Measurements from ENCODE around the gene CTNNA2. TPM values are rescaled to one million over a fixed set of nuclear protein-coding genes. Genes with fewer than 3 reads are reported as not detected.

Gene CTNNA2
- total RNA-seq, 4 donors from 2014 or later = 0.40 to 1.7 (median 1.5) TPM; not detected in 1

DNA sequence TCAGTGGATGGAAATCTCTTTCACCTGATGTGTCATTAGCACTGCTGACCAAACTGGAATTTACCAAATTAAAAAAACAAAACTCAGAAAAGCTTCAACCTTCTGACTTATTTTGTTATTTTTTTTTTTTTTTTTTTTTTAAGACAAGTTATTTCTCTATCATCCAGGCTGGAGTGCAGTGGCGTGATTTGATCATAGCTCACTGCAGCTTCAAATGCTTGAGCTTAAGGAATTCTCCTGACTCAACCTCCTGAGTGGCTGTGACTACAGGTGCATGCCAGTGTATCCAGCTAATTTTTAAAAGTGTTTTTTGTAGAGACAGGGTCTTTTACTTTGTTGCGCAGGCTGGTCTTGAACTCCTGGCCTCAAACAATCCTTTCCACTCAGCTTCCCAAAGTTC is 636.1 kb downstream of the CTNNA2 start:
- Histone ChIP-seq H3K27me3 (no peaks in the 10 kb centered on the region), H3K4me3 (no peak overlapping the region), H3K4me1 (peaks cover 0 to 7% (median 1%) of the 10 kb centered on the region in 4 donors), H3K27ac (no peak overlapping the region), H3K36me3 (no peaks in the 10 kb centered on the region), H3K9me3 (no peaks in the 10 kb centered on the region)
- TF ChIP-seq EP300 (IDR thresholded peaks at IDR 0.05; ENCODE audit: low read depth) (no peak), POLR2AphosphoS5 (IDR thresholded peaks at IDR 0.05) (no peak), POLR2A (IDR thresholded peaks at IDR 0.05) (no peak)
- TF ChIP-seq, protein P1, sequence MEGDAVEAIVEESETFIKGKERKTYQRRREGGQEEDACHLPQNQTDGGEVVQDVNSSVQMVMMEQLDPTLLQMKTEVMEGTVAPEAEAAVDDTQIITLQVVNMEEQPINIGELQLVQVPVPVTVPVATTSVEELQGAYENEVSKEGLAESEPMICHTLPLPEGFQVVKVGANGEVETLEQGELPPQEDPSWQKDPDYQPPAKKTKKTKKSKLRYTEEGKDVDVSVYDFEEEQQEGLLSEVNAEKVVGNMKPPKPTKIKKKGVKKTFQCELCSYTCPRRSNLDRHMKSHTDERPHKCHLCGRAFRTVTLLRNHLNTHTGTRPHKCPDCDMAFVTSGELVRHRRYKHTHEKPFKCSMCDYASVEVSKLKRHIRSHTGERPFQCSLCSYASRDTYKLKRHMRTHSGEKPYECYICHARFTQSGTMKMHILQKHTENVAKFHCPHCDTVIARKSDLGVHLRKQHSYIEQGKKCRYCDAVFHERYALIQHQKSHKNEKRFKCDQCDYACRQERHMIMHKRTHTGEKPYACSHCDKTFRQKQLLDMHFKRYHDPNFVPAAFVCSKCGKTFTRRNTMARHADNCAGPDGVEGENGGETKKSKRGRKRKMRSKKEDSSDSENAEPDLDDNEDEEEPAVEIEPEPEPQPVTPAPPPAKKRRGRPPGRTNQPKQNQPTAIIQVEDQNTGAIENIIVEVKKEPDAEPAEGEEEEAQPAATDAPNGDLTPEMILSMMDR (IDR thresholded peaks at IDR 0.05) = no peak
- in situ Hi-C loops (cut with MboI; ENCODE audit: low pct_ligation_motif_present in 1 of 4, low pct_unique_long_range_greater_than_20kb in 1 of 4, low sequenced_read_pairs in 3 of 4) = no loop called here
- WGBS, 2 donors (ENCODE audit: low coverage in 1 of 2) = 94 to 100% methylated on average over 2 of the region's 2 CpGs
- no peak for DNase-seq
- intact Hi-C loops (cut with DNase I; ENCODE audit: low total_unique reads) = no loop called here

DNA sequence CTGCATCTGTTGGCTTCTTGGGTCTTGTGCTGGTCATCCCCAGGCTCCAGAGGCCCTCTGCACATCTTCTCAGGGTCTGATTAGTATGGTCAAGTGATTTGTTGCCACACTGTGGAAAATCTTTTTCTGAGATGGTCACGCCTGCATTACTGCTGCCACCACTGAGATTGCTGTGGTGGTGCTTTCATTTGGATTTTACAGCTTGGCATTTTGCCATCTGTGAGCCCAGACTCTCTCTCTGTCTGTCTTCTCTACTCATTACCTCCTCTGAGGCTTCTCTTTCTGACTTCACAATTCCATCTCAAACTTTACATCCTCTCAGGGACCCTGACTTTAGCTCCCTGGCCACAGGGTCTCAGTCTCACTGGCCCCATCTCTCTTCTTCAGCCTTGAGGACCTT is 637.1 kb downstream of the CTNNA2 start:
- TF ChIP-seq, protein P1 (IDR thresholded peaks at IDR 0.05) = no peak
- TF ChIP-seq POLR2AphosphoS5 (IDR thresholded peaks at IDR 0.05) = no peak
- no peak for TF ChIP-seq EP300 (IDR thresholded peaks at IDR 0.05; ENCODE audit: low read depth)
- TF ChIP-seq POLR2A (IDR thresholded peaks at IDR 0.05) = no peak
- H3K4me1 ChIP-seq = peaks cover 0 to 7% (median 1%) of the 10 kb centered on the region in 4 donors
- WGBS, 2 donors (ENCODE audit: low coverage in 1 of 2) = 60 to 86% methylated on average over 1 of the region's 1 CpG
- in situ Hi-C loops (cut with MboI; ENCODE audit: low pct_ligation_motif_present in 1 of 4, low pct_unique_long_range_greater_than_20kb in 1 of 4, low sequenced_read_pairs in 3 of 4) (no loop called here), intact Hi-C loops (cut with DNase I; ENCODE audit: low total_unique reads) (no loop called here)
- H3K27me3 ChIP-seq = no peaks in the 10 kb centered on the region
- H3K36me3 ChIP-seq = no peaks in the 10 kb centered on the region
- no peaks in the 10 kb centered on the region for H3K9me3 ChIP-seq
- no peak overlapping the region for H3K4me3 ChIP-seq
- DNase-seq = no peak
- no peak overlapping the region for H3K27ac ChIP-seq

DNA sequence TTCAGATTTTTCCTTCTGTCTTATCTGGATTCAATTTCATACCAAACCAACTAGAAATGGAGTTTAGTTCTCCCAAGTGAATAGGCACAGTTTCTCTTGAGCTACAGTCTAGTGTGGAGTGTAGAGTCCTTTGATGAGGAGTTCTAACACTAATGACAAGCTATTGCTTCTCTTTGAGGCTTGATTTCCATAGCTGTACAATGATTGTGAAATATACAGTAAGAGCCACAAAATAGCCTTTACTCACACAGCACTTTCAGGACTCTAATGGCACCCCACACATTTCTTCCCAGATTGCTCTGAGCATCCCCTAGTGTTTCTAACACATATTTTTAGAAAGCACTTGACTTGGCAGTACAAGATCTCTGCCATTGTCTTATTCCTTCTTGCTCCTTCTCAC is 638.4 kb downstream of the CTNNA2 start:
- no peaks in the 10 kb centered on the region for H3K9me3 ChIP-seq
- H3K4me3 ChIP-seq = no peak overlapping the region
- no peaks in the 10 kb centered on the region for H3K36me3 ChIP-seq
- TF ChIP-seq EP300 (IDR thresholded peaks at IDR 0.05; ENCODE audit: low read depth) = no peak
- no peak for TF ChIP-seq POLR2A (IDR thresholded peaks at IDR 0.05)
- TF ChIP-seq POLR2AphosphoS5 (IDR thresholded peaks at IDR 0.05) = no peak
- TF ChIP-seq, protein P1 (IDR thresholded peaks at IDR 0.05) = no peak
- no peak for DNase-seq
- H3K4me1 ChIP-seq = no peaks in the 10 kb centered on the region
- H3K27ac ChIP-seq = no peak overlapping the region
- intact Hi-C loops (cut with DNase I; ENCODE audit: low total_unique reads) (no loop called here), in situ Hi-C loops (cut with MboI; ENCODE audit: low pct_ligation_motif_present in 1 of 4, low pct_unique_long_range_greater_than_20kb in 1 of 4, low sequenced_read_pairs in 3 of 4) (no loop called here)
- no peaks in the 10 kb centered on the region for H3K27me3 ChIP-seq

DNA sequence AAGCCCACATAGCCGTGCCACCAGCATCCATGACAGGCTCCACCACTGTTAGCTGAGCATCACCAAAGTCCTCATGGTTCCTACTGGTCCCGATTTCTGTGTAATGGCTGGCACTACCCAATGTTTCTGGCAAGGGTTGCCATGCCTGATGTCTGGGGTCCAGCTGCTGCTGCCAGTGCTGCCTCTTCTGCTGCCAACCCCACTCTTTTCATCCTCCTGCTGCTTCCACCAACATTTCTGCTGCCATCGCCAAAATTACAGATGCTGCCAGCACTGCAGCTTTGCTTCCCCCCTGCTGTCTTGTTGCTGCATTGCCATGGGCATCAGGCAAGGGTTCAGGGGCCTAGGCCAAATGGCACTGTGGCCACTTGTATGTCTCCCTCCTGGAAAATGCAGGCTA is 638.8 kb downstream of the CTNNA2 start:
- Histone ChIP-seq H3K27ac (no peak overlapping the region), H3K4me3 (no peak overlapping the region), H3K27me3 (no peaks in the 10 kb centered on the region), H3K4me1 (no peaks in the 10 kb centered on the region), H3K36me3 (no peaks in the 10 kb centered on the region), H3K9me3 (no peaks in the 10 kb centered on the region)
- TF ChIP-seq EP300 (IDR thresholded peaks at IDR 0.05; ENCODE audit: low read depth) (no peak), POLR2AphosphoS5 (IDR thresholded peaks at IDR 0.05) (no peak), POLR2A (IDR thresholded peaks at IDR 0.05) (no peak)
- TF ChIP-seq, protein P1 (IDR thresholded peaks at IDR 0.05) = no peak
- in situ Hi-C loops (cut with MboI; ENCODE audit: low pct_ligation_motif_present in 1 of 4, low pct_unique_long_range_greater_than_20kb in 1 of 4, low sequenced_read_pairs in 3 of 4) = no loop called here
- WGBS, 2 donors (ENCODE audit: low coverage in 1 of 2) = 86 to 90% methylated on average over 1 to 3 of the region's 3 CpGs
- DNase-seq = no peak
- intact Hi-C loops (cut with DNase I; ENCODE audit: low total_unique reads) = no loop called here

Measured in transverse colon (tissue), 4 donors.